ENCODE results near the gene ZBED1.
"Not testable (repeated sequence)": the region's sequence is repeated elsewhere in the genome, so short reads cannot be mapped to it uniquely, and the experiment has no call there.

ZBED1 gene

GRCh38 chrX:2507904-2508627 is 7.3 kb upstream of the ZBED1 start:
- no peak overlapping the region for H3K4me3 ChIP-seq (replicated peaks; ENCODE audit: insufficient read depth, low read length)
- TF ChIP-seq, protein P1, sequence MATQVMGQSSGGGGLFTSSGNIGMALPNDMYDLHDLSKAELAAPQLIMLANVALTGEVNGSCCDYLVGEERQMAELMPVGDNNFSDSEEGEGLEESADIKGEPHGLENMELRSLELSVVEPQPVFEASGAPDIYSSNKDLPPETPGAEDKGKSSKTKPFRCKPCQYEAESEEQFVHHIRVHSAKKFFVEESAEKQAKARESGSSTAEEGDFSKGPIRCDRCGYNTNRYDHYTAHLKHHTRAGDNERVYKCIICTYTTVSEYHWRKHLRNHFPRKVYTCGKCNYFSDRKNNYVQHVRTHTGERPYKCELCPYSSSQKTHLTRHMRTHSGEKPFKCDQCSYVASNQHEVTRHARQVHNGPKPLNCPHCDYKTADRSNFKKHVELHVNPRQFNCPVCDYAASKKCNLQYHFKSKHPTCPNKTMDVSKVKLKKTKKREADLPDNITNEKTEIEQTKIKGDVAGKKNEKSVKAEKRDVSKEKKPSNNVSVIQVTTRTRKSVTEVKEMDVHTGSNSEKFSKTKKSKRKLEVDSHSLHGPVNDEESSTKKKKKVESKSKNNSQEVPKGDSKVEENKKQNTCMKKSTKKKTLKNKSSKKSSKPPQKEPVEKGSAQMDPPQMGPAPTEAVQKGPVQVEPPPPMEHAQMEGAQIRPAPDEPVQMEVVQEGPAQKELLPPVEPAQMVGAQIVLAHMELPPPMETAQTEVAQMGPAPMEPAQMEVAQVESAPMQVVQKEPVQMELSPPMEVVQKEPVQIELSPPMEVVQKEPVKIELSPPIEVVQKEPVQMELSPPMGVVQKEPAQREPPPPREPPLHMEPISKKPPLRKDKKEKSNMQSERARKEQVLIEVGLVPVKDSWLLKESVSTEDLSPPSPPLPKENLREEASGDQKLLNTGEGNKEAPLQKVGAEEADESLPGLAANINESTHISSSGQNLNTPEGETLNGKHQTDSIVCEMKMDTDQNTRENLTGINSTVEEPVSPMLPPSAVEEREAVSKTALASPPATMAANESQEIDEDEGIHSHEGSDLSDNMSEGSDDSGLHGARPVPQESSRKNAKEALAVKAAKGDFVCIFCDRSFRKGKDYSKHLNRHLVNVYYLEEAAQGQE (IDR thresholded peaks at IDR 0.05; ENCODE audit: insufficient replicate concordance, low read depth) = no peak
- TF ChIP-seq GABPA (IDR thresholded peaks at IDR 0.05; ENCODE audit: low read depth) (no peak), SPI1 (IDR thresholded peaks at IDR 0.05; ENCODE audit: borderline replicate concordance, low read depth) (no peak), CTCF (IDR thresholded peaks at IDR 0.05; ENCODE audit: insufficient read depth, low read length) (no peak), POLR2AphosphoS5 (IDR thresholded peaks at IDR 0.05; ENCODE audit: low read depth) (no peak)
- DNase-seq (ENCODE audit: low read depth in 1 of 2, low spot score in 1 of 2) = no peak

DNA sequence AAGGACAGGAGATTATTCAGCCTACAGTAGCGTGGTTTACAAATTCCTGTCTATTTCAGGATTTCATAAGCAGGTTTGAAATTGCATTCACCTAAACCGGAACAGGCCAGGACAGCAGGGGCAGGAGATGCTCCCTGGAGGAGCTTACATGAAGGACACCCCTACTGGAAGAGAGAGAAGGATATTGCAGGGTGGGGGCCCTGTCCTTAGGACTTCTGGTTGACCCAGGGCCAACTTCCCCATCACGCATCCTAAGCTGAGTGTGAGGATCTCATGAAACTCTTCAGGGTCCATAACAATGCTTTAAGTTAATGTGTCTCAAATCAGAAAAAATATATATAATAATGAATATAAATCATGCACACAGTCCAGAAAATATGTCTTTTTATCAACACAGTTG is 6.4 kb upstream of the ZBED1 start:
- no peaks in the 10 kb centered on the region for H3K27me3 ChIP-seq (ENCODE audit: insufficient read depth, poor library complexity, severe bottlenecking)
- DNase-seq (ENCODE audit: low read depth in 1 of 2, low spot score in 1 of 2) = no peak
- no peak for TF ChIP-seq GABPA (IDR thresholded peaks at IDR 0.05; ENCODE audit: low read depth)
- TF ChIP-seq, protein P1 (IDR thresholded peaks at IDR 0.05; ENCODE audit: insufficient replicate concordance, low read depth) = no peak
- no peak for TF ChIP-seq POLR2AphosphoS5 (IDR thresholded peaks at IDR 0.05; ENCODE audit: low read depth)
- no peak for TF ChIP-seq CTCF (IDR thresholded peaks at IDR 0.05; ENCODE audit: insufficient read depth, low read length)
- no peak overlapping the region for H3K27ac ChIP-seq (replicated peaks)
- H3K4me3 ChIP-seq (replicated peaks; ENCODE audit: insufficient read depth, low read length) = no peak overlapping the region

More at GRCh38 chrX:2507904-2508627, 7.3 kb upstream of the ZBED1 start:
- no peak overlapping the region for H3K27ac ChIP-seq (replicated peaks)
- H3K27me3 ChIP-seq (ENCODE audit: insufficient read depth, poor library complexity, severe bottlenecking) = no peaks in the 10 kb centered on the region

DNA sequence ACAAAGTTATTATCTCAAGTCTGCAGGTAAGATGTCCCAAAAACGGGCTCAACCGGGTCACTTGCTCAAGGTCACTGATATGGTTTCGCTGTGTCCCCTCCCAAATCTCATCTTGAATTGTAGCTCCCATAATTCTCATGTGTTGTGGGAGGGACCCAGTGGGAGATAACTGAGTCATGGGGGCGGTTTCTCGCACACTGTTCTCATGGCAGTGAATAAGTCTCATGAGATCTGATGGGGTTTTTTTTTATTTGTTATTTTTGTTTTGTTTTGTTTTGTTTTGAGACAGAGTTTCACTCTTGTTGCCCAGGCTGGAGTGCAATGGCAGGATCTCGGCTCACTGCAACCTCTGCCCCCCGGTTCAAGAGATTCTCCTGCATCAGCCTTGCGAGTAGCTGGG is 4.6 kb upstream of the ZBED1 start:
- DNase-seq (ENCODE audit: low read depth in 1 of 2, low spot score in 1 of 2); H3K4me3 ChIP-seq (replicated peaks; ENCODE audit: insufficient read depth, low read length); H3K27ac ChIP-seq (replicated peaks): not testable (repeated sequence)

GRCh38 chrX:2504706-2505332 is 4.0 kb upstream of the ZBED1 start:
- H3K27me3 ChIP-seq (ENCODE audit: insufficient read depth, poor library complexity, severe bottlenecking) = no peaks in the 10 kb centered on the region
- TF ChIP-seq, protein P1 (IDR thresholded peaks at IDR 0.05; ENCODE audit: insufficient replicate concordance, low read depth) = no peak
- TF ChIP-seq SPI1 (IDR thresholded peaks at IDR 0.05; ENCODE audit: borderline replicate concordance, low read depth) (no peak), CTCF (IDR thresholded peaks at IDR 0.05; ENCODE audit: insufficient read depth, low read length) (no peak), POLR2AphosphoS5 (IDR thresholded peaks at IDR 0.05; ENCODE audit: low read depth) (no peak), GABPA (IDR thresholded peaks at IDR 0.05; ENCODE audit: low read depth) (no peak)
- DNase-seq (ENCODE audit: low read depth in 1 of 2, low spot score in 1 of 2) = no peak
- H3K4me3 ChIP-seq (replicated peaks; ENCODE audit: insufficient read depth, low read length) = no peak overlapping the region
- no peak overlapping the region for H3K27ac ChIP-seq (replicated peaks)

More for the DNA sequence above, 4.6 kb upstream of the ZBED1 start:
- not testable (repeated sequence) for H3K27me3 ChIP-seq (ENCODE audit: insufficient read depth, poor library complexity, severe bottlenecking)
